Peyer's patch (tissue), 4 donors: ENCODE data around the gene MYOM3. TPM values are rescaled to one million over a fixed set of nuclear protein-coding genes. Genes with fewer than 3 reads are reported as not detected.

Experiments used
- DNase-seq, 3 donors: peaks; one replicate each; pipeline ENCODE4 v3.0.0-alpha.2; 2017 to 2019
- H3K27ac ChIP-seq, 4 donors: fragments of 200-600 bp; sonication (generic); one replicate each; pipeline ENCODE4 v1.5.1; 2016 to 2019
- H3K27me3 ChIP-seq, 2 donors: fragments of 200-600 bp; sonication (generic); one replicate each; pipeline ENCODE4 v1.5.1; 2019
- H3K36me3 ChIP-seq, 3 donors: fragments of 200-600 bp; sonication (generic); one replicate each; pipeline ENCODE4 v1.5.1; 2016 to 2019
- H3K4me1 ChIP-seq, 4 donors: fragments of 200-600 bp; sonication (generic); one replicate each; pipeline ENCODE4 v1.5.1; 2016 to 2019
- H3K4me3 ChIP-seq, 4 donors: fragments of 200-600 bp; sonication (generic); 1 replicate in 3 of 4; 2 replicates in 1 of 4; pipeline ENCODE4 v1.5.1; 2016 to 2019; ENCODE audit warnings: mild to moderate bottlenecking in 1 of 4
- H3K9me3 ChIP-seq, 4 donors: fragments of 200-600 bp; sonication (generic); one replicate each; pipeline ENCODE4 v1.5.1; 2016 to 2019; ENCODE audit warnings: mild to moderate bottlenecking in 1 of 4
- POLR2A ChIP-seq, 2 donors: fragments of 450-650 bp; IDR thresholded peaks; one replicate each; pipeline ENCODE4 v1.5.1; 2017; ENCODE audit warnings: antibody characterized with exemption in 2 of 2, mild to moderate bottlenecking in 2 of 2, moderate library complexity in 2 of 2
- total RNA-seq, 4 donors: library from RNA; depleted of rRNA; stranded (reverse); fragments of >200 nt; gene quantifications; one replicate each; pipeline ENCODE4 v1.1.0, GENCODE V29; 2016
- TF ChIP-seq, protein P1 (sequence below), 6 experiments: fragments of 450-650 bp in 4 of 6; fragments of 200-600 bp in 2 of 6; sonication (generic) in 1 of 6; IDR thresholded peaks; one replicate each; pipeline ENCODE4 v1.5.1; 2017 to 2019; ENCODE audit warnings: antibody characterized with exemption in 6 of 6, mild to moderate bottlenecking in 3 of 6, moderate library complexity in 1 of 6

Gene MYOM3
- 10 to 100 TPM; 10.7 to 40.8 (median 24.7) TPM for total RNA-seq

DNA sequence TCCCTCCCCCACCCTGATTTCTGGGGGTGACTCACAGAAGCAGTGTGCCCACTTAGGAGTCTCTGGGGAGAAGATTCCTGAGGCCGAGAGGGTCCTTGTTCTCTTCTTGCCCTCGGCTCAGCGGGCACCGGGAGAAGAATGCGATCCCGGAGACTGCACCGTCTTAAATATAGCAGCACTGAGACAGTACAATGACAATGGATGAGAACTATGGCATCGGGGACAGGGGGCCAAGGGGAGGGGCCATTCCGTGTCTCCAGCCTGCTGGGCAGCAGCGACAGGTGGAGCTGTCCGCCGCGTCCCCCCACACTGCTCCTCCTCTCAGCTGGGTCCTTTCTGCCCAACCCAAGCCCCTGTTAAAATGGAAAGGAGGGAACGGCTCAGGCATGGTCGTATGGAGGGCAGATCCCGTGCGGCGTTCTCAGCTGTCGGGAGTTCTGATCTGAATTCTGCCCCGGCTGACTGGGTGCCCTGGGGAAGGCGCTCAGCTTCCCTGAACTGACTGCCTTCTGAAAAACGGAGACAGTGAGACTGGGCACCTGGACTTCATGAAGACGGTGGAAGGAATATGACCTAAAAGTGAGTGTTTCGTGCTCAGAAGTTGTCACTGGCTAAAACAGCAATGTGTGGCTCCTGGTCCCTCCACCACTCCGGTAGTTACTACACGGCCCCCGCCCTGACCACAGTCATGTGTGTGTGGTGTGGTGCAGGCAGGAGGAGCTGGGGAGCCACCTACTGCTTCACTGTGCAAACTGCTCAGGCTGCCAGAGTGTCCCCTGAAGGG is at the start of gene MYOM3:
Gene MYOM3 (minus strand): TSS at position 140 of the 784 bp plus-strand sequence. CDS start 3,499 bp downstream, outside the sequence.
- Histone ChIP-seq H3K4me3 (peak within 1 kb of the TSS in 1 of 4 donors; percentile 31), H3K36me3 (no peaks in the 10 kb centered on the region), H3K27ac (peak within 1 kb of the TSS in 1 of 4 donors; percentile 14), H3K4me1 (peaks cover 0 to 32% (median under 1%) of the 10 kb centered on the region in 4 donors), H3K27me3 (no peaks in the 10 kb centered on the region), H3K9me3 (no peaks in the 10 kb centered on the region)
- DNase-seq: peak; percentile 23 to 88 (median 81)
- TF ChIP-seq, protein P1, sequence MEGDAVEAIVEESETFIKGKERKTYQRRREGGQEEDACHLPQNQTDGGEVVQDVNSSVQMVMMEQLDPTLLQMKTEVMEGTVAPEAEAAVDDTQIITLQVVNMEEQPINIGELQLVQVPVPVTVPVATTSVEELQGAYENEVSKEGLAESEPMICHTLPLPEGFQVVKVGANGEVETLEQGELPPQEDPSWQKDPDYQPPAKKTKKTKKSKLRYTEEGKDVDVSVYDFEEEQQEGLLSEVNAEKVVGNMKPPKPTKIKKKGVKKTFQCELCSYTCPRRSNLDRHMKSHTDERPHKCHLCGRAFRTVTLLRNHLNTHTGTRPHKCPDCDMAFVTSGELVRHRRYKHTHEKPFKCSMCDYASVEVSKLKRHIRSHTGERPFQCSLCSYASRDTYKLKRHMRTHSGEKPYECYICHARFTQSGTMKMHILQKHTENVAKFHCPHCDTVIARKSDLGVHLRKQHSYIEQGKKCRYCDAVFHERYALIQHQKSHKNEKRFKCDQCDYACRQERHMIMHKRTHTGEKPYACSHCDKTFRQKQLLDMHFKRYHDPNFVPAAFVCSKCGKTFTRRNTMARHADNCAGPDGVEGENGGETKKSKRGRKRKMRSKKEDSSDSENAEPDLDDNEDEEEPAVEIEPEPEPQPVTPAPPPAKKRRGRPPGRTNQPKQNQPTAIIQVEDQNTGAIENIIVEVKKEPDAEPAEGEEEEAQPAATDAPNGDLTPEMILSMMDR (IDR thresholded peaks at IDR 0.05): peak in 4 of 6 experiments; percentile 27 to 91 (median 81)
- TF ChIP-seq POLR2A (IDR thresholded peaks at IDR 0.05): peak in 1 of 2 donors; percentile 41

DNA sequence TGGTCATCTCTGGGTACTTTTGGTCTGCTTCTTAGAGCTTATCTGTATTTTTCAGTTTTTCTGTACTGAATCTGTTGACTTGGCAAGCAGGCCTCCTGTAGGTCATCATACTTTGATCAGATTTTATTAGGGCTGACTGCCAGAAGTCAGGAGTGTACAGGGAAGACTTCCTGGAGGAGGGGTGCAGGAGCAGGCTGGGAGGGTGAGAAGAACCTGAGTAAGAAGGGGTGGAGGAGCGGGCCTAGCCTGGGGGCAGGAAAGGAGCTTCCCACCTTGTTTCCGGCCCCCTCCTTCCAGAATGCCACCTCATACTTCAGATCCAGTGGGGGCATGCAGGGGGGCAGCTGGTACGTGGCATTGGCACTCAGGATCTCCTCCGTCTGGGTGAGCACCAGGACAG is 49.3 kb upstream of the MYOM3 start:
- Histone ChIP-seq H3K27ac (peak overlapping the region in 3 of 4 donors; percentile 5 to 77 (median 48)), H3K4me1 (peaks cover 0 to 24% (median 2%) of the 10 kb centered on the region in 4 donors), H3K36me3 (peaks cover 0 to 37% (median 0%) of the 10 kb centered on the region in 3 donors), H3K27me3 (no peaks in the 10 kb centered on the region), H3K9me3 (no peaks in the 10 kb centered on the region), H3K4me3 (no peak overlapping the region)
- TF ChIP-seq, protein P1 (IDR thresholded peaks at IDR 0.05): no peak
- TF ChIP-seq POLR2A (IDR thresholded peaks at IDR 0.05): no peak
- peak in 1 of 3 donors; percentile 60 for DNase-seq

- no peak for TF ChIP-seq POLR2A (IDR thresholded peaks at IDR 0.05)
- TF ChIP-seq, protein P1 (IDR thresholded peaks at IDR 0.05): no peak
- H3K27me3 ChIP-seq: no peaks in the 10 kb centered on the region
- peaks cover 0 to 21% (median 2%) of the 10 kb centered on the region in 4 donors for H3K4me1 ChIP-seq
- H3K4me3 ChIP-seq: no peak overlapping the region
- no peaks in the 10 kb centered on the region for H3K9me3 ChIP-seq
- H3K27ac ChIP-seq: no peak overlapping the region
- peak in 1 of 3 donors; percentile 10 for DNase-seq
- peaks cover 0 to 31% (median 0%) of the 10 kb centered on the region in 3 donors for H3K36me3 ChIP-seq
Observed at GRCh38 chr1:24159366-24159765, 47.4 kb upstream of the MYOM3 start.

GRCh38 chr1:24157918-24158481 is 46.1 kb upstream of the MYOM3 start:
- peaks cover 0 to 12% (median 2%) of the 10 kb centered on the region in 4 donors for H3K4me1 ChIP-seq
- DNase-seq: peak in 1 of 3 donors; percentile 38
- no peak overlapping the region for H3K4me3 ChIP-seq
- no peak overlapping the region for H3K27ac ChIP-seq
- H3K36me3 ChIP-seq: peaks cover 0 to 31% (median 0%) of the 10 kb centered on the region in 3 donors
- no peaks in the 10 kb centered on the region for H3K9me3 ChIP-seq
- no peak for TF ChIP-seq POLR2A (IDR thresholded peaks at IDR 0.05)
- TF ChIP-seq, protein P1 (IDR thresholded peaks at IDR 0.05): peak in 1 of 6 experiments; percentile 6
- no peaks in the 10 kb centered on the region for H3K27me3 ChIP-seq

GRCh38 chr1:24156542-24157260 is 44.8 kb upstream of the MYOM3 start:
- peak in 1 of 3 donors; percentile 33 for DNase-seq
- H3K27ac ChIP-seq: no peak overlapping the region
- TF ChIP-seq POLR2A (IDR thresholded peaks at IDR 0.05): no peak
- TF ChIP-seq, protein P1 (IDR thresholded peaks at IDR 0.05): no peak
- H3K9me3 ChIP-seq: no peaks in the 10 kb centered on the region
- H3K4me3 ChIP-seq: no peak overlapping the region
- no peaks in the 10 kb centered on the region for H3K27me3 ChIP-seq
- H3K36me3 ChIP-seq: peaks cover 0 to 31% (median 0%) of the 10 kb centered on the region in 3 donors
- H3K4me1 ChIP-seq: peaks cover 0 to 11% (median 2%) of the 10 kb centered on the region in 4 donors
